HG03439 (cell line): ENCODE data around the gene TP53RK.

Experiments
- ATAC-seq: cut with Tn5 transposase; IDR thresholded peaks from one replicate; pipeline ENCODE4 v1.9.1; 2021; ENCODE audit warnings: mild to moderate bottlenecking, moderate library complexity; ENCODE audit not compliant: unreplicated experiment

TP53RK gene

GRCh38 chr20:46641424-46641823, 47.8 kb downstream of the TP53RK start:
- ATAC-seq = no peak

GRCh38 chr20:46640536-46641311, 48.5 kb downstream of the TP53RK start:
- ATAC-seq = no peak

- ATAC-seq = no peak
Observed at GRCh38 chr20:46640044-46640443, 49.2 kb downstream of the TP53RK start.

- no peak for ATAC-seq
Observed at GRCh38 chr20:46639587-46639986, 49.7 kb downstream of the TP53RK start.

DNA sequence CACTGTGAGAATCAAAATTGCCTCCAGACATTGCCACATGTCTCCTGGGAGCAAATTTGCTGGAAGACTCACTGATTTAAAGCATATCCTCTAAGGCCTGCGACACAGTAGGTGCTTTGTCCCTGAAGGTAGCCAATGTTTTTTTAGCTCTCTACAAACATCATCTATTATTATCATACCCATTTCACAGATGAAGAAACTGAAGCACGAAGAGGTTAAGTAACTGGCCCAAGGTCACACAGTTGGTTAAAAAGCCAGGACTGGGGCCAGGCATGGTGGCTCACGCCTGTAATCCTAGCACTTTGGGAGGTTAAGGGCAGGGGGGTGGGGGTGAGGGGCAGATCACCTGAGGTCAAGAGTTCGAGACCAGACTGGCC, 50.4 kb downstream of the TP53RK start:
- no peak for ATAC-seq

DNA sequence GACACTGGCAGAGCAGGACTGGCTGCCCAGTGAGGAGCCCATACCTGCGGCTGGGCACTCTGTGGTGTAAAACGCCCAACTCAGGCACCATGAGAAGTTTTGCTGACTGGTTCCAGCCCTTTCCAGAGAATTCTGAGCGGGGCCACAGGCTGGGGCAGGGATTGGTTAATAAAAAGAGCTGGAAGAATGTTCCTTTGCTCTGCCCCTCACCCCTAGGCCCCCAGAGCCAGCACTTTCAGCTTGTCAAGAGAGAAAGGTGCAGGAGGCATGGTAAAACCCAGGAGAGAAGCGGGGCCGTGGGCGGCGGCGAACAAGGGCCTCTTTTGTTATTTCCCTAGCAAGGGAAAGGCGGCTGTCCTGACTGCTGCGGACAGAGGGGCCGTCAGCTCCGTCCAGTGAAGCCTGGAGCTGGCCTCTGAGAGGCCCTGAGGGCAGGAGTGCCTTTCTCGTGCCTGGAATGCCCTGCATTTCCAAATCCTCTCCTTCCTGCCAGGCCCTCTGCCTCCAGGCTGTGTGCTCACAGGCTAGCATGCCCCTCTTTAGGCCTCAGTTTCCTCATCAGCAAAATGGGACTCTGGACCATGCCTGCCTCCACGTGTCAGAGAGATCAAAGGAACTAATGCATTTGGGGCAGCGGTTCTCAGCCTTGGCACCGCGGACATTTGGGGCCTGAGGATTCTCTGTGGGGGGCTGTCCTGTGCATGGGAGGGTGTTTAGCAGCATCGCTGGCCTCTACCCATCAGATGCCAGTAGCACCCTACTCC, 50.9 kb downstream of the TP53RK start:
- ATAC-seq = no peak

GRCh38 chr20:46637427-46638133, 51.7 kb downstream of the TP53RK start:
- no peak for ATAC-seq

DNA sequence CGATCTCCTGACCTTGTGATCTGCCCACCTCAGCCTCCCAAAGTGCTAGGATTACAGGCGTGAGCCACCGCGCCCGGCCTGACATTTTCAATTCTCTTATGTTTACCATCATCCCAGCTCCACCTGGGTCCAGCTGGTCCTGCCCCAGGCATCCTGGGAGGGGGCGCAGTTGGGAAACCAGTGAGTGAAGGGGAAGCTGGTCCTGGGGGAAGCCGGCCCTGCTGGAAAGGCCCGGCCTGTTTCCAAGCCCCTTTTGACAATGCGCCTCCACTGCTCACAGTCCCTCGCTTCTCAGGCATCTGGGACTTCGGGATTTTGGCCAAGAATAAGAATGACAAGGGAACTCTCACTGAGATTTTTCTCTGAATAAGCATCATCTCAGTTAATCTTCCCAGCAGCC, 52.2 kb downstream of the TP53RK start:
- no peak for ATAC-seq

DNA sequence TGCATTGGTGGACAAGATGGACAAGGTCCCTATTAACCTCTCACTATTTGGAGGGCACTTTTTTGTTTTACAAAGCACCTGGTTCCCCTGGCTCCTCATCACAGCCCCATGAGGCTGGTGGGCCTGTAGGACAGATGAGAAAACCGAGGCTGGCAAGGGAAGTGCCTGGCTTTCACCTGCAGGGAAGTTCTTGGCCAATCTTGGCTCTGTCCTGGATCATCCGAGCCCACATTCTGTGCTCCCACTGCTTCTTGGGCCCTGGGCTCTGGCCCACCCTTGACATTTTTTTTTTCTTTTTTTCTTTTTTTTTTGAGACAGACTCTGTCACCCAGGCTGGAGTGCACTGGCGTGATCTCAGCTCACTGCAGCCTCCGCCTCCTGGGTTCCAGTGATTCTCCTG, 52.7 kb downstream of the TP53RK start:
- no peak for ATAC-seq

GRCh38 chr20:46635514-46636136, 53.6 kb downstream of the TP53RK start:
- no peak for ATAC-seq

- no peak for ATAC-seq
Observed at GRCh38 chr20:46634528-46634927, 54.7 kb downstream of the TP53RK start.
